Endothelial cell of umbilical vein (primary cell): ENCODE results near the gene OSBPL1A. TPM values are rescaled to one million over a fixed set of nuclear protein-coding genes. Genes with fewer than 3 reads are reported as not detected.

Source experiments
- BruUV-seq: library from RNA; stranded (reverse); fragments of 400-500 nt; replicated peaks from 2 replicates; lab custom pipeline; 2021; lab: Mats Ljungman, UMichigan
- CTCF ChIA-PET: fragments of 300-600, 350-600 bp; sonication (Branson Sonifier 250); formaldehyde crosslinking; loops from one replicate; lab custom pipeline; 2021; ENCODE audit warnings: antibody characterized with exemption, inconsistent platforms; lab: Charles Lee
- POLR2A ChIA-PET: fragments of 300-600, 350-600 bp; sonication (Branson Sonifier 250); formaldehyde crosslinking; loops from one replicate; lab custom pipeline; 2021; ENCODE audit warnings: antibody characterized with exemption, inconsistent platforms; lab: Charles Lee
- DNase-seq: peaks from one replicate; pipeline ENCODE4 v3.0.0-alpha.2; 2011; ENCODE audit warnings: low read depth, low spot score
- FAIRE-seq: peaks from 2 replicates; lab custom pipeline; 2011; peaks lifted over from hg19 to GRCh38; lab: Jason Lieb, UNC
- H2AFZ ChIP-seq: 2 replicates; pipeline ENCODE4 v1.6.0; 2012; ENCODE audit warnings: low read depth, low read length, control low read depth, inconsistent platforms
- H3K27ac ChIP-seq: 2 replicates; pipeline ENCODE4 v1.5.1; 2011; ENCODE audit warnings: low read depth, mild to moderate bottlenecking, control low read depth, low read length, moderate library complexity; ENCODE audit not compliant: insufficient read depth
- H3K27me3 ChIP-seq, 2 experiments: 2 replicates each; pipeline versions ENCODE4 v1.6.0 to v1.6.1; 2011; ENCODE audit warnings: low read length in 2 of 2, mixed read lengths in 1 of 2; ENCODE audit not compliant: control insufficient read depth in 2 of 2, insufficient read depth in 2 of 2
- H3K36me3 ChIP-seq, 2 experiments: 2 replicates in 1 of 2; 3 replicates in 1 of 2; pipeline ENCODE4 v1.5.1; 2011; ENCODE audit warnings: low read length in 2 of 2, mild to moderate bottlenecking in 1 of 2, moderate library complexity in 1 of 2; ENCODE audit not compliant: control insufficient read depth in 2 of 2, insufficient read depth in 2 of 2; ENCODE audit errors: extremely low read depth in 1 of 2
- H3K4me1 ChIP-seq: 3 replicates; pipeline ENCODE4 v1.5.1; 2011; ENCODE audit warnings: mild to moderate bottlenecking, low read length; ENCODE audit not compliant: control insufficient read depth, insufficient read depth; ENCODE audit errors: extremely low read depth
- H3K4me2 ChIP-seq: 2 replicates; pipeline ENCODE4 v1.6.1; 2011; ENCODE audit warnings: low read length, control low read depth, mixed read lengths; ENCODE audit not compliant: insufficient read depth
- H3K4me3 ChIP-seq, 3 experiments: fragments of 200-600 bp in 1 of 3; sonication (generic), shearing (Covaris generic) in 1 of 3; replicated peaks in 1 of 3; 2 replicates each; pipeline ENCODE4 v1.5.1; 2011 to 2016; ENCODE audit warnings: control low read depth in 3 of 3, low read length in 3 of 3, mild to moderate bottlenecking in 2 of 3, inconsistent platforms in 1 of 3, low read depth in 1 of 3, moderate library complexity in 1 of 3; ENCODE audit not compliant: insufficient read depth in 1 of 3
- H3K79me2 ChIP-seq: 2 replicates; pipeline ENCODE4 v1.6.0; 2012; ENCODE audit warnings: low read length, inconsistent platforms; ENCODE audit not compliant: control insufficient read depth, insufficient read depth
- H3K9ac ChIP-seq: replicated peaks from 2 replicates; pipeline ENCODE3; 2011; ENCODE audit warnings: low read length, control low read depth; ENCODE audit not compliant: insufficient read depth; ENCODE audit errors: extremely low read depth
- H3K9me1 ChIP-seq: replicated peaks from 3 replicates; pipeline ENCODE4 v1.6.0; 2011; ENCODE audit warnings: mild to moderate bottlenecking, low read length; ENCODE audit not compliant: control insufficient read depth, insufficient read depth; ENCODE audit errors: extremely low read depth
- H3K9me3 ChIP-seq: replicated peaks from 2 replicates; pipeline ENCODE4 v1.5.1; 2012; ENCODE audit warnings: low read length, inconsistent platforms; ENCODE audit not compliant: control insufficient read depth, insufficient read depth
- H4K20me1 ChIP-seq: replicated peaks from 2 replicates; pipeline ENCODE3; 2011; ENCODE audit warnings: mild to moderate bottlenecking, low read length; ENCODE audit not compliant: control insufficient read depth, insufficient read depth; ENCODE audit errors: extremely low read depth
- CTCF ChIP-seq, 2 donors: IDR thresholded peaks; 1 replicate in 1 of 2; 2 replicates in 1 of 2; pipeline ENCODE4 v1.5.1; 2011; ENCODE audit warnings: low read length in 2 of 2, mild to moderate bottlenecking in 2 of 2, moderate library complexity in 2 of 2, control low read depth in 1 of 2, inconsistent platforms in 1 of 2, low read depth in 1 of 2; ENCODE audit not compliant: insufficient read depth in 1 of 2; ENCODE audit errors: extremely low read depth in 1 of 2
- EZH2 ChIP-seq: IDR thresholded peaks from 2 replicates; pipeline ENCODE4 v1.6.1; 2012; ENCODE audit warnings: borderline replicate concordance, low read depth, mild to moderate bottlenecking, moderate library complexity, low read length, inconsistent platforms; ENCODE audit not compliant: severe bottlenecking
- FOS ChIP-seq: IDR thresholded peaks from 2 replicates; pipeline ENCODE4 v1.6.1; 2011; ENCODE audit warnings: mild to moderate bottlenecking, low read length, moderate library complexity, borderline replicate concordance; ENCODE audit not compliant: insufficient read depth
- GATA2 ChIP-seq: IDR thresholded peaks from 2 replicates; pipeline ENCODE4 v1.7.0; 2011; ENCODE audit warnings: low read depth, mild to moderate bottlenecking, moderate library complexity, mixed read lengths, low read length; ENCODE audit not compliant: insufficient read length, insufficient read depth
- MAX ChIP-seq: IDR thresholded peaks from 2 replicates; pipeline ENCODE4 v1.6.1; 2011; ENCODE audit not compliant: insufficient read depth, insufficient read length
- MYC ChIP-seq: IDR thresholded peaks from one replicate; pipeline ENCODE4 v1.6.1; 2011; ENCODE audit warnings: mild to moderate bottlenecking, low read depth, low read length
- POLR2AphosphoS5 ChIP-seq: IDR thresholded peaks from 2 replicates; pipeline ENCODE4 v1.6.1; 2012; ENCODE audit warnings: low read depth, mild to moderate bottlenecking, control low read depth, low read length, moderate library complexity; ENCODE audit not compliant: insufficient read depth
- dilution Hi-C: fragments of 300-500 bp; cut with MboI; formaldehyde crosslinking; loops from one replicate; pipeline ENCODE4 v1.15.0; 2019; ENCODE audit warnings: low sequenced_read_pairs; ENCODE audit not compliant: extremely low pct_ligation_motif_present
- intact Hi-C: fragments of 100-400 bp; cut with micrococcal nuclease; formaldehyde crosslinking; loops from one replicate; pipeline ENCODE4 v1.10.0; 2022
- polyA plus RNA-seq, 4 experiments: library from polyadenylated mRNA; depleted of rRNA in 3 of 4; stranded (reverse) in 3 of 4; unstranded in 1 of 4; fragments of >200 nt; gene quantifications; 2 replicates each; pipeline versions ENCODE4 v1.2.1 to v1.2.3, GENCODE V29; 2011 to 2012; ENCODE audit warnings: missing spikeins in 1 of 4
- total RNA-seq: library from RNA; stranded (reverse); gene quantifications from 2 replicates; pipeline ENCODE4 v1.2.3, GENCODE V29; 2021

The OSBPL1A gene
- total and polyA plus RNA-seq, 2 donors (not counting 3 experiments of a cell fraction or from before 2014, with no cell fraction given): 6.4 to 16.5 TPM

GRCh38 chr18:24333084-24333483 lies 64.5 kb downstream of the OSBPL1A start:
- Histone ChIP-seq H2AFZ (no peak overlapping the region), H3K27me3 (no peaks in the 10 kb centered on the region), H3K27ac (no peak overlapping the region), H4K20me1 (no peaks in the 10 kb centered on the region), H3K4me2 (no peak overlapping the region), H3K79me2 (no peaks in the 10 kb centered on the region), H3K4me1 (no peaks in the 10 kb centered on the region), H3K36me3 (no peaks in the 10 kb centered on the region), H3K4me3 (no peak overlapping the region), H3K9ac (no peak overlapping the region), H3K9me3 (no peaks in the 10 kb centered on the region), H3K9me1 (no peaks in the 10 kb centered on the region)
- TF ChIP-seq FOS (no peak), MYC (no peak), EZH2 (no peak), GATA2 (no peak), CTCF (IDR thresholded peaks at IDR 0.05; ENCODE audit: extremely low read depth in 1 of 2, insufficient read depth in 1 of 2, low read depth in 1 of 2, low read length in 2 of 2) (no peak), POLR2AphosphoS5 (no peak), MAX (no peak)
- no TSS peak for BruUV-seq
- ChIA-PET POLR2A (no interaction called here), CTCF (interaction anchor here (0.7 to 1.7 kb wide), 3 partner anchors 12 to 156 kb away, joined by 3 to 4 read pairs (median 3); no protein-coding TSS in a partner anchor)
- intact Hi-C loops: no loop called here
- FAIRE-seq: no peak
- dilution Hi-C loops: no loop called here
- DNase-seq: no peak
